HCEC 1CT (cell line): ENCODE data around the gene TCP1.
"Not testable (repeated sequence)": the region's sequence is repeated elsewhere in the genome, so short reads cannot be mapped to it uniquely, and the experiment has no call there.

Source experiments
- DNase-seq: peaks from one replicate; pipeline ENCODE4 v3.0.0-alpha.2; 2017

TCP1 gene

GRCh38 chr6:159789377-159790148 lies at the start of gene TCP1:
TCP1 (minus strand) TSS chr6:159789602; CDS start chr6:159789468, 134 bp downstream.
- peak; percentile 99 for DNase-seq

GRCh38 chr6:159838020-159838744 lies 48.8 kb upstream of the TCP1 start:
- no peak for DNase-seq

GRCh38 chr6:159837511-159837910 lies 48.1 kb upstream of the TCP1 start:
- DNase-seq: no peak

DNA sequence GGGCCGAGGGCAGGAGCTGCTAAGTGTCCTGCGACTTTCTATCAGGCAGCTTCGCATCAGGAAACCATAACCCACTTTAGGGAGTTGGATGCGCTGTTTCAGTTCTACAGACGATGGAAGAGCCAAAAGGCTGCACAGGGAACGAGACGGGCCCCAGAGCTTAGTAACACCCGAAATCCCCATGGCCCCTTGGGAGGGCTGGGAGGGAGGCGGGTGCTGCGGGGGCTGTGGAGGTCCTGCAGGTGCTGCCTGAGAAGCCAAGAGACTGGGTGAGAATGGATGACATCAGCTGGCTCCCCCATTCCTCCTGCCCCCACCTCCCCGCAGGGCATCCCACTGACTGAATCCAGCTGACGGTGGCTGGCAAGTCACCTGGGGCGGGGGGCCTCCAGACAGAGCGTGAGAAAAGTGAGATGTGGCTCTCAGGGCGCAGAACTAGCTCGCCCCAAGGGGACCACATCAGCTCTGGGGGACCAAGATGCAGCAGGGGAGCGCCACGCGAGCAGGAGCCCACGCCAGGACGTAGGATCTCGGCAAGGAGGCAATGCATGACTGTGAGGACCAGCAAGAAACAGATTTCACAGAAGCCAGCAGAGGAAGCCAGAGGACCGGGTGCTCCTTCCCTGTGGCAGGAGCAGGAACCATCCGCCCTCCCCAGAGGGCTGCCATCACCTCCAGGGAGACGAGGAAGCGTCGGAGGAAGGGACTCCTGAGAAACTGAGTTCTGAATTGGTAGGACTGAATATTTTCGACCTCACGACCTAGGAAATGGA lies 47.5 kb upstream of the TCP1 start:
- DNase-seq: no peak

GRCh38 chr6:159833997-159834603 lies 44.7 kb upstream of the TCP1 start:
- DNase-seq: no peak

- DNase-seq: peak; percentile 49
Observed at GRCh38 chr6:159833556-159833955, 44.2 kb upstream of the TCP1 start.

GRCh38 chr6:159832946-159833345 lies 43.5 kb upstream of the TCP1 start:
- no peak for DNase-seq

DNA sequence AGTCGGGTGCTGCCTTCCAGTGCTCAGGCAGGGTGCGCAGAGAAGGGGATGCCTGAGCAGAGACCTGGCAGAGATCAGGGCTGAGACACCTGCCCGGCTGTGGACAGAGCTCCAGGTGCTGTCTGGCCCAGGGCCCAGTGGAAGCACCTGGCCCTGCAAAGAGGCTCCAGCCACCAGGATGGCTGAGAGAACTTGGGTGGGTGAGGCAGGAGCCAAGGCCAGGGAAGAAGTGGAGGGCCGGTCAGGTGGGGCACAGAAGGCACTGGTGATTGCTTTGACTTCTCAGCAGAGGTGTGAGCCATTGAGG lies 41.9 kb upstream of the TCP1 start:
- no peak for DNase-seq

- no peak for DNase-seq
Observed at GRCh38 chr6:159830501-159831372, 41.3 kb upstream of the TCP1 start.

GRCh38 chr6:159829526-159829925 lies 40.1 kb upstream of the TCP1 start:
- no peak for DNase-seq

GRCh38 chr6:159828074-159828473 lies 38.7 kb upstream of the TCP1 start:
- no peak for DNase-seq

DNA sequence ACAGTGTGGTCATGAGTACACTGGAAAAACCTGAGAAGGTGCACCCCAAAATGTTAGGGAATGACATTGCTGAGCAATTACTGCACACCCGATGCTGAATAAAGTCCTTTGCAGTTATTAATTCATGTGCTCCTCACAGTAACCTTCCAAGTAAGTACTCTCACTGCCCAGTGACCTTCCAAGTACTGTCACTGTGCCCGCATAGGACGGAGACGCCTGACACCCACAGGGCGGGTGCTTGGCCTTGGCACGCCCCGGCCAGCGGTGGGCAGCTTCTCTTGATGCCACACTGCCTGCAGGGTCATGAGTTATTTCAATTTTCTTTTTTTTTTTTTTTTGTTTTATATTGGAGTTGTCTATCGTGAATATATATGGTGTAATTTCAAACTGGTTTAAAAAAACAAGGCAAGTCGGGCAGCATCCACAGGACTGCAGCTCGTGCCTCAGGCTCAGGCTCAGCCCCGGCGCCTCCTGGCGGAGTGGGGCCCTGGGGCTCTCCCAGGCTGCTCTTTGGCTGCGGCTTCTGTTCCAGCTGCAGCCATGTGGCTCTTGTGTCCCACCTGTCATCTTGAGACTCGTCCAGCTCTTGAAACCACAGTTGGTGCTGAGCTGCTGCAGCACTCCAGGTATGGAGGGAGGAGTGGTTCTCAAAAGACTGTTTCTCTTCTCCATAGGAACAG lies 37.7 kb upstream of the TCP1 start:
- DNase-seq: no peak

DNA sequence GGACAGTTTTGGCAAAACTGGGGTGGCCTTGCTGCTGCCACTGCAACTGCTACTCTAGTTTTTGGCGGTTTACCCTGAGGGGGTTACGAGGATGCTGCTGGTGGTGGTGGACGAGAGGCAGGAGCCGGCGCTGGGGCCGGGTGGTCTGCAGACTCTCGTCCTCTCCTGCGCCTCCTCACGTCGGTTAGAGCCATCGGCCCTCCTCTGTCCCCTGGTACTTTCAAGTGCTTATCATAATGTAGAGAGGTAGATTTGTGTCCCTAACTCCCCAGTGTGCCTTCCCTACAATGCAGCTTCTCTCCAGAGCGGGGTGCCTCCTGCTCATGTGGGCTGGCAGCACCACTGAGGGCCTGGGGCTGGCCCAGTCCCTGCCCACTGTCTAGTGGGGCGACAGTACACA lies 36.6 kb upstream of the TCP1 start:
- no peak for DNase-seq

DNA sequence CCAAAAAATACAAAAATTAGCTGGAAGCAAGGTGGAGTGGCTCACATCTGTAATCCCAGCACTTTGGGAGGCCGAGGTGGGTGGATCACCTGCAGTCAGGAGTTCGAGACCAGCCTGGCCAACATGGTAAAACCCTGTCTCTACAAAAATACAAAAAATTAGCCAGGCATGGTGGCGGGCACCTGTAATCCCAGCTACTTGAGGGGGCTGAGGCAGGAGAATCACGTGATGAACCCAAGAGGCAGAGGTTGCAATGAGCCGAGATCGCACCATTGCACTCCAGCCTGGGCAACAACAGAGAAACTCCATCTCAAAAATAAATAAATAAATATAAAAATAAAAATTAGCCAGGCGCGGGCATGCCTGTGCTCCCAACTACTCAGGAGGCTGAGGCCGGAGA lies 35.3 kb upstream of the TCP1 start:
- DNase-seq: not testable (repeated sequence)

DNA sequence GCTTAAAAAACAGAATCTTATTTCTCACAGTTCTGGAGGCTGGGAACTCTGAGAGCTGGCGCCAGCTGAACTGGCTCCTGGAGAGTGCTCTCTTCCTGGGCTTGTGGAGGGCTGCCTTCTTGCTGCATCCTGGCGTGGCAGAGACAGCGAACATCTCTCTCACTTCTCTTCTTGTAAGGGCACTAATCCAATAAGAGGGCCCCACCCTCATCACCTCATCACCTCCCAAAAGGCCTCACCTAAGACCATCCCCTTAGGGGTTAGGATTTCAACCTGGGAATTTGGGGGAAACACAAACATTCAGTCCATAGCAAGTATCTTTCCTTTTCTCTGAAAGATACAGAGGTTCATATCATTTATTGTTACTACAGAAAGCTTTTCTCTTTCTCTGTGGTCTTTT lies 34.6 kb upstream of the TCP1 start:
- no peak for DNase-seq

DNA sequence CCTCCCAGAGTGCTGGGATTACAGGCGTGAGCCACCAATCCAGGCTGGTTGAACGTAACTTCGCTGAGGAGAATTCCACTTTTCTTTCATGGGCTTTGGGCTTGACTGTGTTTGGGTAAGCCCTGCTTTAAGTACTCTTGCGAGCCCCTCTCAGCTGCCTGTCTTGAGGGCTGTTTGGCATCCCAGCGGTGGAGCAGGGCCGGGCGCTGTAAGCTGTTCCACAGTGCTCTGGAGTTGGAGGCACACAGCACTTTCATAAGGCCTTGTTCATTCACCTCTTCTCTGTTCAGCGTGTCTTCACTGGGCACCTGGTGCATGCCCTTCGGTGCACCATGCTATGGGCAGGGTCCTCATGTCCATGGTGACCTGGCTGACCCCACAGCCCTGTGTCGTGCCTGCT lies 32.3 kb upstream of the TCP1 start:
- DNase-seq: no peak

GRCh38 chr6:159821122-159821521 lies 31.7 kb upstream of the TCP1 start:
- DNase-seq: no peak

GRCh38 chr6:159819932-159820640 lies 30.7 kb upstream of the TCP1 start:
- no peak for DNase-seq

- DNase-seq: no peak
Observed at GRCh38 chr6:159819098-159819497, 29.7 kb upstream of the TCP1 start.

DNA sequence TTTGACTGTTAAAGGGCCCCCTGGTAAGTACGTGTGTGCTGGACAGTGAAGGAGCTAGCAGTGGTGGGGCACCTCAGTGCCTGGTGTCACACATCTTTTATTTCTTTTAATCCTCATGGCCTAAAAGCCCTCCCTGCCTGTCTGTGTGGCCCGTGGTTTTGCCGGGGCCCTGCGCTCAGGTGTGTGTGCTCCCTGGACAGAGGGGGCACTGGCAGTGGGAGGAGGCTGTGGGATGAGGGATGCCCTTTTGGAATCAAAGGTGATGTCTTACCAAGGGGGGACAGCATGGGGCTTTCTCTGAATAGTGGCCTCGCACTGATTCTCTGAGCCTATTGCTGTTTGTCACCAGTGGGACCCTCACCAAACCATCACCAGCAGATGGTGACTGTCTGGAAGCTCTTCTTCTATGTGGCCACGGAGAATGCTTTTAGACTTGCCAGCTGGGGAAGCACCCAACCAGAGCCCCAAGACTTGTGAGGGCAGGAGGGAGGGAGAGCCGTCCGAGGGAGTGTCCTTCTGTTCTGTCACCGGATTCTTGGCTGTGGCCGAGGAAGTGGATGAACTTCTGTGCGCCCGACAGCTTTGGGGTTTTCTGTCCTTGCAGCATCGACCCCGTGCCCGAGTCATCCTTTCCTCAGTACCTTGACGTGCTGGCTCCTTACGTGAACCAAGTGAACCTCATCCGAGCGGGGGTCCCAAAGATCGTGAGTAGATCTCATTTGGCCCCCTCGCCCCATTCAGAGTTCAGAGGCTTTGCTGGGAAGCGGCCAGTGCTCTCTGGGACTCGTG lies 28.7 kb upstream of the TCP1 start:
- DNase-seq: no peak
